Smooth muscle cell (in vitro differentiated cells): Measurements from ENCODE around the gene CUX1. TPM values are rescaled to one million over a fixed set of nuclear protein-coding genes. Genes with fewer than 3 reads are reported as not detected.

ENCODE experiments used
- DNase-seq: peaks from one replicate; lab custom pipeline; 2025; ENCODE audit not compliant: unreplicated experiment; lab: John Stamatoyannopoulos, UW
- H2AFZ ChIP-seq: fragments of 200-600 bp; sonication (generic); 2 replicates; pipeline ENCODE4 v1.6.0; 2016; ENCODE audit warnings: antibody characterized with exemption, low read depth, mild to moderate bottlenecking
- H3F3A ChIP-seq: fragments of 200-600 bp; sonication (generic); 2 replicates; pipeline ENCODE4 v1.6.0; 2017; ENCODE audit warnings: antibody characterized with exemption, low read depth
- H3K27ac ChIP-seq: fragments of 200-600 bp; sonication (generic); 2 replicates; pipeline ENCODE4 v1.5.1; 2016; ENCODE audit warnings: low read depth, mild to moderate bottlenecking
- H3K27me3 ChIP-seq: fragments of 200-600 bp; sonication (generic); 2 replicates; pipeline ENCODE4 v1.6.1; 2016; ENCODE audit warnings: low read depth, mild to moderate bottlenecking
- H3K36me3 ChIP-seq: fragments of 200-600 bp; sonication (generic); 2 replicates; pipeline ENCODE4 v1.5.1; 2016; ENCODE audit warnings: low read depth
- H3K4me1 ChIP-seq: fragments of 200-600 bp; sonication (generic); 2 replicates; pipeline ENCODE4 v1.5.1; 2016; ENCODE audit warnings: low read depth
- H3K4me2 ChIP-seq: fragments of 200-600 bp; sonication (generic); 2 replicates; pipeline ENCODE4 v1.6.0; 2016; ENCODE audit warnings: mild to moderate bottlenecking
- H3K4me3 ChIP-seq: fragments of 200-600 bp; sonication (generic); 2 replicates; pipeline ENCODE4 v1.5.1; 2016; ENCODE audit warnings: mild to moderate bottlenecking
- H3K79me2 ChIP-seq: fragments of 200-600 bp; sonication (generic); 2 replicates; pipeline ENCODE4 v1.6.0; 2016; ENCODE audit warnings: low read depth, mild to moderate bottlenecking
- H3K9ac ChIP-seq: fragments of 200-600 bp; sonication (generic); 2 replicates; pipeline ENCODE4 v1.6.0; 2016; ENCODE audit warnings: low read depth
- H3K9me3 ChIP-seq: fragments of 200-600 bp; sonication (generic); replicated peaks from 2 replicates; pipeline ENCODE4 v1.5.1; 2016; ENCODE audit warnings: low read depth
- H4K20me1 ChIP-seq: fragments of 200-600 bp; sonication (generic); 2 replicates; pipeline ENCODE4 v1.6.0; 2016; ENCODE audit warnings: low read depth
- CTCF ChIP-seq: fragments of 200-600 bp; sonication (generic); IDR thresholded peaks from 2 replicates; pipeline ENCODE4 v1.5.1; 2017; ENCODE audit warnings: borderline replicate concordance, mild to moderate bottlenecking, antibody characterized with exemption; ENCODE audit not compliant: insufficient read depth, poor library complexity, severe bottlenecking
- WGBS: methylation state at CpG from one replicate; pipeline ENCODE4 v1.1.7; 2016; ENCODE audit warnings: low lambda C conversion rate; 5-methylcytosine and 5-hydroxymethylcytosine counted together
- polyA plus RNA-seq: library from polyadenylated mRNA; unstranded; fragments of >200 nt; fragmentation: Nextera tagmentation; extraction: Ambion mirVana; gene quantifications from 2 replicates; pipeline ENCODE4 v1.2.1, GENCODE V29; 2016
- total RNA-seq: library from RNA; depleted of rRNA; stranded (reverse); fragments of >200 nt; gene quantifications from 2 replicates; pipeline ENCODE4 v1.2.3, GENCODE V29; 2014

CUX1 gene
- total and polyA plus RNA-seq, 2 experiments from 2014 or later: 56.3 to 78.4 TPM

GRCh38 chr7:102215256-102215655 lies 397.8 kb downstream of the CUX1 start:
- 91% methylated on average over 7 of the region's 7 CpGs for WGBS
- no peaks in the 10 kb centered on the region for H3K9me3 ChIP-seq
- H3K27me3 ChIP-seq: no peaks in the 10 kb centered on the region
- H3K79me2 ChIP-seq: no peaks in the 10 kb centered on the region
- no peak overlapping the region for H3K4me3 ChIP-seq
- no peaks in the 10 kb centered on the region for H3F3A ChIP-seq
- no peak for TF ChIP-seq CTCF
- no peak overlapping the region for H3K9ac ChIP-seq
- H3K4me1 ChIP-seq: no peaks in the 10 kb centered on the region
- no peak overlapping the region for H3K27ac ChIP-seq
- no peak for DNase-seq
- peaks cover 33% of the 10 kb centered on the region for H4K20me1 ChIP-seq
- H3K36me3 ChIP-seq: no peaks in the 10 kb centered on the region
- no peak overlapping the region for H3K4me2 ChIP-seq
- H2AFZ ChIP-seq: no peak overlapping the region

GRCh38 chr7:102215711-102216110 lies 398.3 kb downstream of the CUX1 start:
- Histone ChIP-seq H4K20me1 (peaks cover 30% of the 10 kb centered on the region), H3K4me2 (no peak overlapping the region), H3K4me3 (no peak overlapping the region), H3K9me3 (no peaks in the 10 kb centered on the region), H3K36me3 (no peaks in the 10 kb centered on the region), H3K79me2 (no peaks in the 10 kb centered on the region), H3K9ac (no peak overlapping the region), H3K4me1 (no peaks in the 10 kb centered on the region), H3K27ac (no peak overlapping the region), H3K27me3 (no peaks in the 10 kb centered on the region), H3F3A (no peaks in the 10 kb centered on the region), H2AFZ (no peak overlapping the region)
- WGBS: 96% methylated on average over 11 of the region's 11 CpGs
- no peak for DNase-seq
- no peak for TF ChIP-seq CTCF

GRCh38 chr7:102216573-102217314 lies 399.3 kb downstream of the CUX1 start:
- Histone ChIP-seq H2AFZ (no peak overlapping the region), H3K4me1 (no peaks in the 10 kb centered on the region), H3K4me2 (no peak overlapping the region), H4K20me1 (peaks cover 27% of the 10 kb centered on the region), H3K36me3 (no peaks in the 10 kb centered on the region), H3F3A (peaks cover under 1% of the 10 kb centered on the region), H3K79me2 (no peaks in the 10 kb centered on the region), H3K27ac (no peak overlapping the region), H3K27me3 (no peaks in the 10 kb centered on the region), H3K9me3 (no peaks in the 10 kb centered on the region), H3K9ac (no peak overlapping the region), H3K4me3 (no peak overlapping the region)
- DNase-seq: no peak
- no peak for TF ChIP-seq CTCF
- 95% methylated on average over 7 of the region's 8 CpGs for WGBS
